Testis (tissue), 2 donors: ENCODE results near the gene LIF.

ENCODE experiments used
- POLR2A ChIP-seq: fragments of 450-650 bp; IDR thresholded peaks from one replicate; pipeline ENCODE4 v1.6.1; 2017; ENCODE audit warnings: antibody characterized with exemption, mild to moderate bottlenecking, moderate library complexity
- TF ChIP-seq, protein P1 (sequence below), 3 experiments: fragments of 450-650 bp in 2 of 3; fragments of 200-600 bp in 1 of 3; sonication (generic) in 1 of 3; IDR thresholded peaks; one replicate each; pipeline ENCODE4 v1.5.1; 2016 to 2019; ENCODE audit warnings: antibody characterized with exemption in 3 of 3, mild to moderate bottlenecking in 2 of 3, moderate library complexity in 1 of 3

DNA sequence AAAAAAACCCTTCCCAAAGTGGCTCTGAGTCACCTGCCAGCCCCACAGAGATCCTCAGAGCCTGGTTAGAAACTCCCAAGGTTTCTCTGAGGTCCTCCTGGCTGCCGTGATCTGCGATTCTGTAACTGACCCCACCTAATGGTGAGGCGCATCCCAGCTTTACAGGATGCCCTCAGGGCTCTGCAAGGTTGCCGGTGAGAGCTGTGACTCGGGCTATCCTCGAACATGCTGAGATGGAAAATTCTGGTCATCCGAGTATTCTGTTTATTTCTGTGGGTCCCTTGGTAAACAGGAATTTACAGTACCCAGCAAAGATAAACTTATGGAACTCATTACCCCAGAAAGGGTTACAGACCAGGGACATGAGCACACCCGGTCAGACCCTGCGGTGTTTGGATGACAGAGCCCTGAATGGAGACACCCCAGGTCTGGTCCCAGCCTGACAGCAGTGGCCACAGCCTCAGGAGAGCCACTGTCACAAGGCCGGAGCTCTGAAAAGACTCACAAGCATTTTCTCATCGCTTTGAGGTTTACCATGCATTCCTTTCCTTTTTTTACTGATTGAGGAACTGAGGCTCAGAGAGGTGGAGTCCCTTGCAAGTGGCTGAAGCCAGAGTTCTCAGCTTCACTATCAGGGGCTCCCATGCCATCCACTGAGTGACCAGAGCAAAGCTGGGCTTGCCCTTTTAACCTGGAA is 22.2 kb downstream of the LIF start:
- TF ChIP-seq POLR2A: no peak
- TF ChIP-seq, protein P1, sequence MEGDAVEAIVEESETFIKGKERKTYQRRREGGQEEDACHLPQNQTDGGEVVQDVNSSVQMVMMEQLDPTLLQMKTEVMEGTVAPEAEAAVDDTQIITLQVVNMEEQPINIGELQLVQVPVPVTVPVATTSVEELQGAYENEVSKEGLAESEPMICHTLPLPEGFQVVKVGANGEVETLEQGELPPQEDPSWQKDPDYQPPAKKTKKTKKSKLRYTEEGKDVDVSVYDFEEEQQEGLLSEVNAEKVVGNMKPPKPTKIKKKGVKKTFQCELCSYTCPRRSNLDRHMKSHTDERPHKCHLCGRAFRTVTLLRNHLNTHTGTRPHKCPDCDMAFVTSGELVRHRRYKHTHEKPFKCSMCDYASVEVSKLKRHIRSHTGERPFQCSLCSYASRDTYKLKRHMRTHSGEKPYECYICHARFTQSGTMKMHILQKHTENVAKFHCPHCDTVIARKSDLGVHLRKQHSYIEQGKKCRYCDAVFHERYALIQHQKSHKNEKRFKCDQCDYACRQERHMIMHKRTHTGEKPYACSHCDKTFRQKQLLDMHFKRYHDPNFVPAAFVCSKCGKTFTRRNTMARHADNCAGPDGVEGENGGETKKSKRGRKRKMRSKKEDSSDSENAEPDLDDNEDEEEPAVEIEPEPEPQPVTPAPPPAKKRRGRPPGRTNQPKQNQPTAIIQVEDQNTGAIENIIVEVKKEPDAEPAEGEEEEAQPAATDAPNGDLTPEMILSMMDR (IDR thresholded peaks at IDR 0.05): no peak
